ENCODE data around the gene NCOA3.

Gene NCOA3

DNA sequence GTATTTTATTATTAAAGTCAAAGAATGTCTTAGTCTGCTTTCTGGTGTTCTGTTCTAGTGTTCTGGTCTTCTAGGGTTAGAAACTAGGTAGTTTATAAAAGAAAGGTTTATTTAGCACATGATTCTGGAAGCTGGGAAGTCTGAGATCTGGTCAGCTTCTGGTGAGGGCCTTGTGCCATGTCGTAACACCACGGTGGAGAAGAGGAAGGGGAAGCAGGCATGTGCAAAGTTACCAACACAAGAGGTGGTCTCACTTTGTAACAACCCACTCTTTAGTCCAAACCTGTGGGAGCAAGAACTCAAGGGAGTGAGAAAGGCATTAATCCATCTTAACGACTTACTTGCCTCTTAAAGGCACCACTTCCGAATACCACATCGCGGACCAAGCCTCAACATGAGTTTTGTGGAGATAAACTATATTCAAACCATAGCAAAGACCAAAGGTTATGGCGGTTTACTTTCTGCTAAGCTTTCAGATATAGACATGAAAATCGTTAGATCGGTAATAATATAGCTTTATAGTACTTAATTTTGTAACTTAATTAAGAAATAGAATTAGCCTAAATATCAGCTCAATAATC, 99.4 kb downstream of the NCOA3 start:
- no peak for DNase-seq

DNA sequence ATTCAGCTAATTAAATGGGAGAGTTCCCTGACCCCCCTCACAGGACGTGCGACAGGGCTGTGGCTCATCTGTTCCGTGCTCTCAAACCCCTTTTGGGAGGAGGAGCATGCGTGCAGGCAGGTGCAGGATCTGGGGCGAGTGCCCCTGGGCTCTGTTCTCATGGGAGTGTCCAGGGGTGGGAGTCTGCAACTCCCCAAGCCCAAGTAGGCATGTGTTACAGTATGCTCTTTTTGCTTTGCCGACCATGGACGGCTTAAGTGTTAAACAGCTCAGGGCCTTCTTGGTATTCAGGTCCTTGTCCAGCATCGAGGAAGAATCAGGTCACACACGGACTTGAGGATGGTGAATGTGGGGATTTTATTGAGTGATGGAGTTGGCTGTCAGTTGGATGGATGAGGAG, 101.6 kb downstream of the NCOA3 start:
- no peak for DNase-seq

DNA sequence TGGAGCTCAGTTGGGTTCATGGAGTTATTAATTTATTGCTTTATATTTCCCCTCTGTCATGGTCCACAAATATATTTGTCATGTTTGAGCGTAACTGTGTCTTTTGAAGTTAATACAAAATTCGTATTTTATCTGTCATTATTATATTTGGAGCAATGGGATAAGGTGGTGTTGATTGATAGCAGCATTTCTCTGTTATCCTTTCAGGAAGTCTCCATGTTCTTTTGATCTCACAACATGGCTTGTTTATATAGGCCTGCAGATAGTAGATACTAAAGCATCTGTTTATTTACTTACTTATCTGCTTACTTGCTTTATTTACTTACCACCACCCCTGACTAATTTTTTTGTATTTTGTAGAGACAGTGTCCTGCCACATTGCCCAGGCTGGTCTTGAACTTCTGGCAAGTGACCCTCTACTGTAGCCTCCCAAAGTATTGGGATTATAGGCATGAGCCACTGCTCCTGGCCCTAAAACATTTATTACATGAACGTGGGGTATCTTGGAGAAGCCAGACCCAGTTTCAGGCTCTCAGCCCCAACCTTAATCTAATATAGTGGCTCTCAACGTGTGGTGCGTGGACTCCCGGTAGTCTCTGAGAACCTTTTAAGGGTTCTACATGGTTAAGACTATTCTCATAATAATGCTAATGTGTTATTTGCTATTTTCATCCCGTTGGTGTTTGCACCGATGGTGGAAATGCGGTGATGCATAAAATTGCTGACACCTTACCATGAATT, 104.2 kb downstream of the NCOA3 start:
- DNase-seq, result no peak

DNA sequence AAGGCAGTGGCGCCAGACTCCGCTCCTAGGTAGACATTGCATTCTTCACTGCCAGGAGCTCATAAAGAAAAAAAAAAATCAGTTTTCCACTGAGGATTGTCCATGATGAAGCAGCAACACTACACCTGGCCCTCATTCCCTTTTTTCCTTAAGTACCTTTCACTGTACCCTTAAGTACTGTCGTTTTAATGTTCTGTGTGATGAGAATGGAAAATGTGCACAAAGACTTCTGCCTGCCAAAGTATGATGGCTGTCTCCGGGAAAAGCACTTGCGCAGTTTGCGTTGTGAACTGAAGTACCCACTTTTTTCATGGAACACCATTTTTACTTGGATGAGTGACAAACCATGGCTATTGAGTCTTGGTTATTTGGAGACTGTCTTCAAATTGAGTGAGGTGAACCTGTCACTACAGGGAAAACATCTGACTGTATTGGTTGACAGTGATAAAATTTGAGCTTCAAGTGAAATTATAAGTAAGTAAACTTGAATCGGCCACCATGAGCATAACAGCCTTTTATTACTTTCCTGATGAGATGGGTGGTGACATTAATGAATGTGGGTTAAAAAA, 104.8 kb downstream of the NCOA3 start:
- DNase-seq, result no peak

DNA sequence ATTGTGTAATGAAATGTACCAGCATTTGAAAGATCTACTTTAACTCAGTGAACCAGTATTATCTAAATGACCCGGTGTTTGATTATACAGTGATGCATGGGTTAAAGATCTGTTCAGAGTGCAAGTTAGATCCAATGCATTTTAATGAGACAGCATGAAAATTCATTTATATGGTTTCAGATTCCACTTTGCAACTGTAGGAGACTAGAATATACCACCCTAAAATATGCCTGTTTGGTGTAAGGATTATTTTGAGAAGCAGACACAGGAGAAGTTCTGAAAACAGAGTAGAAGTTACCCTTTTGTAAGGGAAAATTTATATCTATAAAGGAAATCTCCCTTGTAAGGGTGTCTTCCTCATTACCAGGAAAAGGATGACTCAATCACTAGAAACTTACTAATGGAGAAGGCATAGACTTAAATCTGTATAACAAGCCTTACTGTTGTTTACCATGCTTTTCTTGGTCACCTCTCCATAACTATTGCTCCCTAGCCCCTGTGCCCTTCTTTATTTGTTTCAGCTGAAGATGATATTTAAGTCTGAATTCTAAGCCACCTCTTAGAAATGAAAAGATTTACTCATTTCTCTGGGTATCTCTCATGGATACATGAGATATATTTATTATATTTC, 105.4 kb downstream of the NCOA3 start:
- no peak for DNase-seq

DNA sequence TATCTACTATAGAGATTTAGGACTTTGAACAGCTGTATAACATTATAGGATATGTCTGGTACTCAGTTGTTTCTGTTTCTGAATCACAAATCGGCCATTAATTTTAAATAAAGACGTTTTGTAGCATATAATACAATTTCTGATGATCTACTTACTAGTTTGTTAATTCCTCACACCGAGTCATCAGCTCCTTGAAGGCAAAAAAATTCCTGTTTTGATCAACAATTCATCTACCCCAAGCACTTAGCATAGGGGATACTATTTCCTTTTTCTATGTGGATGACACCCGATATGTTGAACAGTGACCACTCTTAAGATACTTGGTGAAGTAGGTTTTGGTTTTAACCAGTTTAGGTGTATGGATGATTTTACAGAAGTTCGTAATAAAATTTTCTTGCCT, 107.3 kb downstream of the NCOA3 start:
- no peak for DNase-seq

DNA sequence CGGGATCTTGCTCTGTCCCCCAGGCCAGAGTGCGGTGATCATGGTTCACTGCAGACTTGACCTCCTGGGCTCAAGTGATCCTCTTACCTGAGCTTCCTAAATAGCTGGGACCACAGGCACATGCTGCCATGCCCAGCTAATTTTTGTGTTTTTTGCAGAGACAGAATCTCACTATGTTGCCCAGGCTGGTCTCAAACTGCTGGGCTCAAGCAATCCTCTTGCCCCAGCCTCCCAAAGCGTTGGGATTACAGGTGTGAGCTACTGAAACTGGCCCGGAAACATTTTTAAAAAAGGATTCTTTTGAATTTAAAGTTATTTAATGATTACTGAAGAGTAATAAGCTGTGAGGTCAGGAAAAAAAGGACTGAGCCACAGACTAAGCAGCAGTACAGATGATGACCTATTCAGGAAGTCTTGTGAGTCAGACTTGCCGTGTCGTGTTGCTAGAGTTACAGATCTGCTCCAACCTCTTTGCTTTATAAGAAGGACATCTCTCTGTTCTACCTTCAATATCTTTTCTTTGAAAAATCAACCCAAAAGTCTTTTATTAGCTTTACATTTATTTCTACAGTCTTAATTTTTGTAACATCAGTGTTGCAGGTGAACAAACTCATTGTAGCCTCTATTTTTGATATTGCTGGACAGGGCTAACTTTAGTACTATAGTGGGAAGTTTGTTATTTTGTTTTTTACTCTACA, 108.7 kb downstream of the NCOA3 start:
- no peak for DNase-seq

DNA sequence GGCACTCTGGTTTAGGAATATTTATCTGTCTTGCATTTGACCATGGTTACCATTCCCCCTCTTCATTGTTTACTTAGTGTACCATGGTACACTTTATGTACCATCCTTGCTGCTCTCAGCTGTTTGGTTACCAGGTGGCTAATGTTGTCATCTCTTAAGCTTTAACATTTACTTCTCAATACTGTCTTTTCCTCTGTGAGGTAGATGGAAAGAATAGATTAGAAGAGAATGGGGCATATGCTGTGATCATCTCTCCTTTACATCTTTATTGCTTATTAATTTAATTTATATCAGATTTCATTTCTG, 109.2 kb downstream of the NCOA3 start:
- no peak for DNase-seq

DNA sequence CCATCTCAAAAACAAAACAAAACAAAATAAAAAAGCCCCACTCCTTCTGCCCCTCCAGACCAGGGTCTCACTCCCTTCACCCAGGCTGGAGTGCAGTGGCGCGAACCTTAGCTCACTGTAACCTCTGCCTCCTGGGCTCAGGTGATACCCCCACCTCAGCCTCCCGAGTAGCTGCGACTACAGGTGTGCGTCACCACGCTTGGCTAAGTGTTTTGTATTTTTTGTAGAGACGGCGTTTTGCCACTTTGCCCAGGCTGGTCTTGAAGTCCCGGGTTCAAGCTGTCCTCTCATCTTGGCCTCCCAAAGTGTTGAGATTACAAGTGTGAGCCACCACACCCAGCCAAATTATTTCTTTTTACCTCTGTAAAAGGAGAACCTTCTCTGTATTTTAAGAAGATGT, 110.1 kb downstream of the NCOA3 start:
- no peak for DNase-seq

DNA sequence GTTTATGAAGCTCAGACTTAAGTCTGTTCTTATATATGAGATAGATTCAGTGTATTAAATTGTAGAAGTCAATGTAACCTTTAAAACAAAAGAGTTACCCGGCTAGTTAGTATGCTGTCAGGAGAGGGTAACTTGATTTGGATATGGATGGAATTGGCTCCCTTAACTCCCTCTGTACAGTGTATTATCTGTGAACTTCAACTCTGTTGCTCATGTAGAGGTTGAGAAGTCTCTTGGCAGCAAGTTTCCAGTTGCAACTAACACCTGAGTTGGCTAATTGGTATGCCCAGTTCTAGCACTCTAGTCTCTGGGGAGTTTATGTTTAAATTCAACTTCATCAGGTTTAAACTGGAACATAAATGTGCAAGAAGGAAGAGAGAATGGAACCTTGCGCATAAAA, 111.0 kb downstream of the NCOA3 start:
- no peak for DNase-seq

DNA sequence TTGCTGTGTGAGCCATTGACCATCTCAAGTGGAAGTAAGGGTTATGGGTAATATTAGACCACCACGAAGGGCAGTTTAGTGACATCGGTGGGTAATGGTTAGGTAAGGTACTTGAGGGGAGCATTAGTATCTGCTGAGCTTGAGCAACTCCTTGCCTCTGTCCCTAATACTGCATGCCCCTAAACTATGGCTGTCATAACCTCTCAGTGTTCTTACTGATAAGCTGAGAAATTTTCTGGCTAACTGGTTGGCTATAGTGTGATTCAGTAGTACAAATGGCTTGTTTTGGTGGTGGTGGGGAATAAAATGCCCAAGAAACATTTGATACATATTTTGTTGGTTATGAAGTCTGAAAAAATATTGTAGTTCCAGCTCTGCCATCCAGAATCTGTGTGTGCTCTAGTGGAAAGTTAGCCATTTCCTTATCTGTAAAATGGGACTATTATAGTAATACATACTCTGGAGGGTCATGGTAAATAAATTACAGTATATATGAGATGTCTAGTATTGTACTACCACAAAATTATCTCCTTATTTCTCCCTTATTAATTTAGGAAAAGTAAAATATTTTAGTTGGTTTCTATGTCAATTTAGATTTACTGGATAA, 113.1 kb downstream of the NCOA3 start:
- no peak for DNase-seq

DNA sequence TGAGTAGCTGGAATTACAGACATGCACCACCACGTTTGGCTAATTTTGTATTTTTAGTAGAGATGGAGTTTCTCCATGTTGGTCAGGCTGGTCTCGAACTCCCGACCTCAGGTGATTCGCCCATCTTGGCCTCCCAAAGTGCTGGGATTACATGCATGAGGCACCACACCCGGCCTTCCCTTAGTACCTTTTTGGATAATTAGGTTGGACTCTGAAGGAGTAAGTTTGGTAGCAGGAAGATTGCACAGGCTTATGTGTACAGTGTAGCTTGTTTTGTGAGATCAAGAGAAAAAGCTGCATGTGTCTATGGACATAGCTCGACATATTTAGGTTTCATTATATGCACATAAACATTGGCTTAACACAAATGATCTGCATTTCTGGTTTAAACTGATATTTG, 116.8 kb downstream of the NCOA3 start:
- no peak for DNase-seq

DNA sequence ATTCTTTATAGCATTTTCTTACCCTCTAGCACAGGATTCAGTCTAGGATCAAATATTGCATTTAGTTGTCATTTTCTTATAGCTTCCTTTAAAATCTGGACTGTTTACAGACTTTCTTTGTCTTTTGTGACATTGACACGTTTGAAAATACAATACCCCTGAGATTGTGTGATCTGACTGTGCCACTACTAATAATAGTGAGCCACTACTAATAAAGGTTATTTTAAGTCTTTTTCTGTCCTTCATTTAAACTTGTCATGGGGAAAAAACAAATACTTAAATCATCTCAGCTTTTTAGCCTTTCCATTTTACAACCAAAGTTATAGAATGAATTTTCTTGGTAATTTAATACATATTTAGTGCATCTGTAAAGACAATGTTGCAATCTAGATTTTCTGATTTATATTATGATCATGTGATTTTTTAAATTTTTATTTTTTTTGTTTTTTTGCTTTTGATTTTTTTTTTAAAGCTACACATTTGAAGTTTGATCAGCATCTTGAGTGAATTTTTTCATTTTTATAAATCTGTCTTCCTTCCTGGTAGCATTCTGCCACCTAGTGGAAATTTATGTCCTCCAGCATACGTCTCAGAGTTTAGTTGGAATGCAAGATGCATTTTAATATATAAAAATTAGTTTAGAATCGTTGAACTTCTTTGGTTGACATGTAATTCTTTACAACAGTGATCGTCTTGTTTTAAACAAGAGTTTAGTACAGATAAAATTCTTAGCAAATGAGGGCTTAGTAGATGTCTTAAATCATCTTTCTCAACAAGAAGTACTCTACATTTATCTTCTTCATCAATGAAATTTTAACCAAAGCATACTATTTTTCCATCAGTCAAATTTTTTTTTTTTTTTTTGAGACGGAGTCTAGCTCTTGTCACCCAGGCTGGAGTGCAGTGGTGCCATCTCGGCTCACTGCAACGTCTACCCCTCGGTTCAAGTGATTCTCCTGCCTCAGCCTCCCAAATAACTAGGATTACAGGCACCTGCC, 119.4 kb downstream of the NCOA3 start:
- peak in 1 of 2 experiments; percentile 52 for DNase-seq

DNA sequence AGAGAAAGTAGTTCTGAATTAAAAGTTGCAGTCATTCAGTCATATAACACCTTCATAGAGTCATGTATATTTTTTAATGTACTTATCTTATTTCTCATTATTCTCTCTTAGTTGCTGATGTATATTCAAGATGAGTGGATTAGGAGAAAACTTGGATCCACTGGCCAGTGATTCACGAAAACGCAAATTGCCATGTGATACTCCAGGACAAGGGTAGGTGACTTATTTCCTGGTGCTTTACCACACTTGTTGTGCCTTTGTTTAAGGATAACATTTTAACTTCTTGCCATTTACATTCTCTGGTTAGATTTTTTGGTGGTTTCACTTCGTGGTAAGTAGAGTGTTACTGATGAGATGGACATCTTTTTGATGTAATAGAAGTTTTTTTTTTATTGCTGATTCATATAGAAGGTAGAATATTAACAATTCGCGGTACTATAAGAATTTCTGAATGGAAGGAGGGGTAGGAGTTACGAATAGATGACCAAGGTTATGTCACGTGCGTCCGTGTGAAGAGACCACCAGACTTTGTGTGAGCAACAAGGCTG, 120.5 kb downstream of the NCOA3 start:
- DNase-seq, result no peak

DNA sequence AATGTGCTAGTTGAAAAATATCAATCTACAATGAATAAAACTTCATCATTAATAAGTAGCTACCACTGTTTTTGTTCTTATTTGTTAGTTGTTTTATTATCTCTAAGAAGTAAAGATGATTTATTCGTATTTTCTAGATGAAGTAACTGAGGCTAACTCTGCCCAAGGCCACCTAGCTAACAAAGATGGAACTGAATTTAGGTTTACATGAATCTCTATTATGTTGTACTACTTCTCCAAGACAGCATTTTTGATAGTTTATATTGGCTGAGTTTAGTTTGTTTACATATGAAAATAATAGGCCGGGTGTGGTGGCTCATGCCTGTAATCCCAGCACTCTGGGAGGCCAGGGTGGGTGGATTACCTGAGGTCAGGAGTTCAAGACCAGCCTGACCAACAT, 121.5 kb downstream of the NCOA3 start:
- DNase-seq, result no peak

DNA sequence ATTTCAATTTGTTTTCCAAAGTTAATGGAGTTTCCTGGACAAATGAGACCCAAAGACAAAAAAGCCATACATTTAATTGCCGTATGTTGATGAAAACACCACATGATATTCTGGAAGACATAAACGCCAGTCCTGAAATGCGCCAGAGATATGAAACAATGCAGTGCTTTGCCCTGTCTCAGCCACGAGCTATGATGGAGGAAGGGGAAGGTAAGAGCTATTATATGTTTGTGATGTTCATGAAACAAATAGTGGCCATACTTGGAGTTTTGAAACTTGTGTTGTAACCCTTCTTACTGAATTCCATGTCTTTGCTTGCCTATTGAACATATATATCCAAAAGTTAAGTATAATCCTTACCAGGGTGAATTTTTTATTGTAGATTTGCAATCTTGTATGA, 125.9 kb downstream of the NCOA3 start:
- no peak for DNase-seq

DNA sequence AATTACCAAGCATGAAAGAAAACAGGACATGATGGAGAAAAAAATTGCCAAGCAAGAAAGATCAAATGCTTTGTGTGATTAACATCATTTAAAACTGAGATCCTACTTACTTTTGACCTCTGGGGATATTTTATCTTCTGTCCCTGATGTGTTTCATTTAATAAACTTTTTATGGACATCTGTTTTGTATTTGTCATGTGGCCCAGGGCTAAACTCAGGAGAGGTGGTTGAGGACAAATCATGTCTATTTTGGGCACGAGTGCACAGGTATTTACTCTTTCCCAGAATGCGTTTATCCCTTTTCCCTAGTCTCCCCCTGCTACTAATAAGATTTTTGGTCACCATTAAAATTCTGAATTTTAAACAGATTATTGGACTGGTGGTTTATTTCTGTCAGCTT, 128.2 kb downstream of the NCOA3 start:
- no peak for DNase-seq

DNA sequence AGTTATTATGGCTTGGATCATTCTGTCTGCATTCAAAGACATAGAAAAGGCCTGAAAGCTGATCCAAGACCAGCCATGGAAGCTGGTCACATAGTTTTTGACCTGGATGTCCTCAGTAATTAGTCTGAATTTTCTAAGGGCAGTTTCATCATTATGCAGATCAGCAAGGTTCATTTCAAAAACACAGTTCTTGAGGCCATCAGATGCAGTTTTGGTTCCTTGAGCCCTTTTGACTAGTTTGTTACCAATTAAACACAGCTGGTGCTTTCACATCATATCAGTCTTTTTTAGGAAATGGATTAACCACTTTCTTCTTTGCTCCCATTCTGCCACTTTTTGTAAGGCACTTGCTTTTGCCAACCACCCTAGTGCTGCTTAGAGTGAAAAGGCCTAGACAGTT, 129.4 kb downstream of the NCOA3 start:
- no peak for DNase-seq

DNA sequence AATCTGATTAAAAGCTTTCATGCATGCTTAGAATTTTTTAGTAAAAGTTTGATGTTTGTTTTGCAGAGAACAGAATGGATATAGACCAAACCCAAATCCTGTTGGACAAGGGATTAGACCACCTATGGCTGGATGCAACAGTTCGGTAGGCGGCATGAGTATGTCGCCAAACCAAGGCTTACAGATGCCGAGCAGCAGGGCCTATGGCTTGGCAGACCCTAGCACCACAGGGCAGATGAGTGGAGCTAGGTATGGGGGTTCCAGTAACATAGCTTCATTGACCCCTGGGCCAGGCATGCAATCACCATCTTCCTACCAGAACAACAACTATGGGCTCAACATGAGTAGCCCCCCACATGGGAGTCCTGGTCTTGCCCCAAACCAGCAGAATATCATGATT, 133.6 kb downstream of the NCOA3 start:
- DNase-seq, result no peak

DNA sequence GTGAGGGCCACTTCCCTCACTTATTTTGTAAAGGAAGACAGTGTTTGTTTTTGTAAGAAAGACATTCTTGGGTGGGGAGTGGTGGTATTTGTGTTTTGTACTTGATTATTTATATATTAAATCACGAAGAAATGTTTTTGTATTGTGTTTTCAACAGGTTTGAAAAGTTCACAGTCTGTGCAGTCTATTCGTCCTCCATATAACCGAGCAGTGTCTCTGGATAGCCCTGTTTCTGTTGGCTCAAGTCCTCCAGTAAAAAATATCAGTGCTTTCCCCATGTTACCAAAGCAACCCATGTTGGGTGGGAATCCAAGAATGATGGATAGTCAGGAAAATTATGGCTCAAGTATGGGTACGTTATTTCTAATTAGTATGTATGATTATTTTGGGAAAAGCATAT, 137.2 kb downstream of the NCOA3 start:
- no peak for DNase-seq

DNA sequence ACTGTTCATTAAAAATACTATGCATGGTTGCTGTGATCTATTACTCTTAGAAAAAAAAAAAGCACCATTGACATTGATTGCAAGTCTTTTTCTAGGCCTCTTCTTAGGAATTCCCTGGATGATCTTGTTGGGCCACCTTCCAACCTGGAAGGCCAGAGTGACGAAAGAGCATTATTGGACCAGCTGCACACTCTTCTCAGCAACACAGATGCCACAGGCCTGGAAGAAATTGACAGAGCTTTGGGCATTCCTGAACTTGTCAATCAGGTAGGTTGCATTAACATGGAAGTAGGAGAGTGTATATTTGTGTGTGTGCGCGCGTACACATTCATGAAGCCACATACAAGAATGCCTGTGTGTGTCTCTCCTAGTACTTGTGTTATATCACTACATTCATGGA, 140.4 kb downstream of the NCOA3 start:
- no peak for DNase-seq

DNA sequence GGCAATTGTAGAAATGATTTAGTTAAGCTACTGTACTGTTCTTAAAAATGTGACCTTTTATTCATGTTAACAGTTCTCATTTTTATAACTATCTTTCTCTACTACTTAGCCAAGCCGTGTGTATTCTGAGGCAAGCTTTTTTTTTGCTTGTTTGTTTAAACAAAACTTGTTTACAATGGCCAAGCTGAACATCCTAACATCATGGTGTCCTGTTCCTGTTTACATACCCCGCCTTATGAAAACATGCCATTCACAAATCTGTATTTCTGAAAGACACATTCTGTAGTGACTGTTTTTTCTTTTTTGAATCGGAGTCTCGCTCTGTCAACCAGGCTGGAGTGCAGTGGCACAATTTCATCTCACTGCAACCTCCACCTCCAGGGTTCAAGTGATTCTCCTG, 140.9 kb downstream of the NCOA3 start:
- no peak for DNase-seq

Data from NCI-H524 (cell line).